Endothelial cell of umbilical vein (primary cell): ENCODE measurements around the gene PPP2R3B. TPM values are rescaled to one million over a fixed set of nuclear protein-coding genes. Genes with fewer than 3 reads are reported as not detected.

Experiments
- BruUV-seq: library from RNA; stranded (reverse); fragments of 400-500 nt; replicated peaks from 2 replicates; lab custom pipeline; 2021; lab: Mats Ljungman, UMichigan
- CTCF ChIA-PET: fragments of 300-600, 350-600 bp; sonication (Branson Sonifier 250); formaldehyde crosslinking; loops from one replicate; lab custom pipeline; 2021; ENCODE audit warnings: antibody characterized with exemption, inconsistent platforms; lab: Charles Lee
- POLR2A ChIA-PET: fragments of 300-600, 350-600 bp; sonication (Branson Sonifier 250); formaldehyde crosslinking; loops from one replicate; lab custom pipeline; 2021; ENCODE audit warnings: antibody characterized with exemption, inconsistent platforms; lab: Charles Lee
- DNase-seq: peaks from one replicate; pipeline ENCODE4 v3.0.0-alpha.2; 2011; ENCODE audit warnings: low read depth, low spot score
- FAIRE-seq: peaks from 2 replicates; lab custom pipeline; 2011; peaks lifted over from hg19 to GRCh38; lab: Jason Lieb, UNC
- H2AFZ ChIP-seq: 2 replicates; pipeline ENCODE4 v1.6.0; 2012; ENCODE audit warnings: low read depth, low read length, control low read depth, inconsistent platforms
- H3K27ac ChIP-seq: 2 replicates; pipeline ENCODE4 v1.5.1; 2011; ENCODE audit warnings: low read depth, mild to moderate bottlenecking, control low read depth, low read length, moderate library complexity; ENCODE audit not compliant: insufficient read depth
- H3K27me3 ChIP-seq, 2 experiments: 2 replicates each; pipeline versions ENCODE4 v1.6.0 to v1.6.1; 2011; ENCODE audit warnings: low read length in 2 of 2, mixed read lengths in 1 of 2; ENCODE audit not compliant: control insufficient read depth in 2 of 2, insufficient read depth in 2 of 2
- H3K36me3 ChIP-seq, 2 experiments: 2 replicates in 1 of 2; 3 replicates in 1 of 2; pipeline ENCODE4 v1.5.1; 2011; ENCODE audit warnings: low read length in 2 of 2, mild to moderate bottlenecking in 1 of 2, moderate library complexity in 1 of 2; ENCODE audit not compliant: control insufficient read depth in 2 of 2, insufficient read depth in 2 of 2; ENCODE audit errors: extremely low read depth in 1 of 2
- H3K4me1 ChIP-seq: 3 replicates; pipeline ENCODE4 v1.5.1; 2011; ENCODE audit warnings: mild to moderate bottlenecking, low read length; ENCODE audit not compliant: control insufficient read depth, insufficient read depth; ENCODE audit errors: extremely low read depth
- H3K4me2 ChIP-seq: 2 replicates; pipeline ENCODE4 v1.6.1; 2011; ENCODE audit warnings: low read length, control low read depth, mixed read lengths; ENCODE audit not compliant: insufficient read depth
- H3K4me3 ChIP-seq, 3 experiments: fragments of 200-600 bp in 1 of 3; sonication (generic), shearing (Covaris generic) in 1 of 3; replicated peaks in 1 of 3; 2 replicates each; pipeline ENCODE4 v1.5.1; 2011 to 2016; ENCODE audit warnings: control low read depth in 3 of 3, low read length in 3 of 3, mild to moderate bottlenecking in 2 of 3, inconsistent platforms in 1 of 3, low read depth in 1 of 3, moderate library complexity in 1 of 3; ENCODE audit not compliant: insufficient read depth in 1 of 3
- H3K79me2 ChIP-seq: 2 replicates; pipeline ENCODE4 v1.6.0; 2012; ENCODE audit warnings: low read length, inconsistent platforms; ENCODE audit not compliant: control insufficient read depth, insufficient read depth
- H3K9ac ChIP-seq: replicated peaks from 2 replicates; pipeline ENCODE3; 2011; ENCODE audit warnings: low read length, control low read depth; ENCODE audit not compliant: insufficient read depth; ENCODE audit errors: extremely low read depth
- H3K9me1 ChIP-seq: replicated peaks from 3 replicates; pipeline ENCODE4 v1.6.0; 2011; ENCODE audit warnings: mild to moderate bottlenecking, low read length; ENCODE audit not compliant: control insufficient read depth, insufficient read depth; ENCODE audit errors: extremely low read depth
- H3K9me3 ChIP-seq: replicated peaks from 2 replicates; pipeline ENCODE4 v1.5.1; 2012; ENCODE audit warnings: low read length, inconsistent platforms; ENCODE audit not compliant: control insufficient read depth, insufficient read depth
- H4K20me1 ChIP-seq: replicated peaks from 2 replicates; pipeline ENCODE3; 2011; ENCODE audit warnings: mild to moderate bottlenecking, low read length; ENCODE audit not compliant: control insufficient read depth, insufficient read depth; ENCODE audit errors: extremely low read depth
- CTCF ChIP-seq, 2 donors: IDR thresholded peaks; 1 replicate in 1 of 2; 2 replicates in 1 of 2; pipeline ENCODE4 v1.5.1; 2011; ENCODE audit warnings: low read length in 2 of 2, mild to moderate bottlenecking in 2 of 2, moderate library complexity in 2 of 2, control low read depth in 1 of 2, inconsistent platforms in 1 of 2, low read depth in 1 of 2; ENCODE audit not compliant: insufficient read depth in 1 of 2; ENCODE audit errors: extremely low read depth in 1 of 2
- EZH2 ChIP-seq: IDR thresholded peaks from 2 replicates; pipeline ENCODE4 v1.6.1; 2012; ENCODE audit warnings: borderline replicate concordance, low read depth, mild to moderate bottlenecking, moderate library complexity, low read length, inconsistent platforms; ENCODE audit not compliant: severe bottlenecking
- FOS ChIP-seq: IDR thresholded peaks from 2 replicates; pipeline ENCODE4 v1.6.1; 2011; ENCODE audit warnings: mild to moderate bottlenecking, low read length, moderate library complexity, borderline replicate concordance; ENCODE audit not compliant: insufficient read depth
- GATA2 ChIP-seq: IDR thresholded peaks from 2 replicates; pipeline ENCODE4 v1.7.0; 2011; ENCODE audit warnings: low read depth, mild to moderate bottlenecking, moderate library complexity, mixed read lengths, low read length; ENCODE audit not compliant: insufficient read length, insufficient read depth
- JUN ChIP-seq: IDR thresholded peaks from 2 replicates; pipeline ENCODE4 v1.6.1; 2011; ENCODE audit warnings: borderline replicate concordance, low read depth; ENCODE audit not compliant: insufficient read length, insufficient read depth
- MAX ChIP-seq: IDR thresholded peaks from 2 replicates; pipeline ENCODE4 v1.6.1; 2011; ENCODE audit not compliant: insufficient read depth, insufficient read length
- MYC ChIP-seq: IDR thresholded peaks from one replicate; pipeline ENCODE4 v1.6.1; 2011; ENCODE audit warnings: mild to moderate bottlenecking, low read depth, low read length
- POLR2A ChIP-seq: IDR thresholded peaks from 2 replicates; pipeline ENCODE4 v1.6.1; 2012; ENCODE audit warnings: low read depth, mild to moderate bottlenecking, control low read depth, low read length
- POLR2AphosphoS5 ChIP-seq: IDR thresholded peaks from 2 replicates; pipeline ENCODE4 v1.6.1; 2012; ENCODE audit warnings: low read depth, mild to moderate bottlenecking, control low read depth, low read length, moderate library complexity; ENCODE audit not compliant: insufficient read depth
- dilution Hi-C: fragments of 300-500 bp; cut with MboI; formaldehyde crosslinking; loops from one replicate; pipeline ENCODE4 v1.15.0; 2019; ENCODE audit warnings: low sequenced_read_pairs; ENCODE audit not compliant: extremely low pct_ligation_motif_present
- intact Hi-C: fragments of 100-400 bp; cut with micrococcal nuclease; formaldehyde crosslinking; loops from one replicate; pipeline ENCODE4 v1.10.0; 2022
- polyA plus RNA-seq, 4 experiments: library from polyadenylated mRNA; depleted of rRNA in 3 of 4; stranded (reverse) in 3 of 4; unstranded in 1 of 4; fragments of >200 nt; gene quantifications; 2 replicates each; pipeline versions ENCODE4 v1.2.1 to v1.2.3, GENCODE V29; 2011 to 2012; ENCODE audit warnings: missing spikeins in 1 of 4
- total RNA-seq: library from RNA; stranded (reverse); gene quantifications from 2 replicates; pipeline ENCODE4 v1.2.3, GENCODE V29; 2021

Gene PPP2R3B
- total and polyA plus RNA-seq, 2 donors (not counting 3 experiments of a cell fraction or from before 2014, with no cell fraction given): 19.1 to 33.6 TPM

GRCh38 chrX:349196-349595 lies 37.5 kb downstream of the PPP2R3B start:
- H3K36me3 ChIP-seq: no peaks in the 10 kb centered on the region
- H3K27ac ChIP-seq: no peak overlapping the region
- POLR2A ChIA-PET: no interaction called here
- H3K9me3 ChIP-seq: no peaks in the 10 kb centered on the region
- H3K9ac ChIP-seq: no peak overlapping the region
- peak; percentile 18 for FAIRE-seq
- CTCF ChIA-PET: no interaction called here
- no peak overlapping the region for H3K4me2 ChIP-seq
- dilution Hi-C loops (no loop called here), intact Hi-C loops (no loop called here)
- no peaks in the 10 kb centered on the region for H3K27me3 ChIP-seq
- H2AFZ ChIP-seq: no peak overlapping the region
- TF ChIP-seq FOS (no peak), CTCF (IDR thresholded peaks at IDR 0.05; ENCODE audit: extremely low read depth in 1 of 2, insufficient read depth in 1 of 2, low read depth in 1 of 2, low read length in 2 of 2) (no peak), GATA2 (no peak), MYC (no peak), EZH2 (no peak), POLR2A (no peak), MAX (no peak), POLR2AphosphoS5 (no peak), JUN (no peak)
- H3K9me1 ChIP-seq: no peaks in the 10 kb centered on the region
- DNase-seq: no peak
- H3K4me3 ChIP-seq: no peak overlapping the region
- H3K79me2 ChIP-seq: no peaks in the 10 kb centered on the region
- no peaks in the 10 kb centered on the region for H4K20me1 ChIP-seq
- H3K4me1 ChIP-seq: peaks cover 9% of the 10 kb centered on the region
- no TSS peak for BruUV-seq
